HepG2 (cell line): ENCODE measurements around the gene FAM89B. TPM values are rescaled to one million over a fixed set of nuclear protein-coding genes. Genes with fewer than 3 reads are reported as not detected.

ENCODE experiments used
- CENPT ChIP-seq: sonication (generic); formaldehyde crosslinking; IDR thresholded peaks from 2 replicates; pipeline ENCODE4 v1.8.0; 2022; ENCODE audit warnings: low read depth, mild to moderate bottlenecking, moderate library complexity, missing genetic modification reagents
- GATAD1 ChIP-seq: IDR thresholded peaks from 2 replicates; pipeline ENCODE4 v1.6.1; 2016; ENCODE audit warnings: missing genetic modification reagents, missing compliant biosample characterization
- HOXA5 ChIP-seq: sonication (generic); formaldehyde crosslinking; IDR thresholded peaks from 2 replicates; pipeline ENCODE4 v1.4.0; 2020; ENCODE audit warnings: missing genetic modification reagents
- KDM2A ChIP-seq: sonication (generic); formaldehyde crosslinking; IDR thresholded peaks from 2 replicates; pipeline ENCODE4 v1.4.0; 2020; ENCODE audit warnings: low read depth, missing genetic modification reagents, borderline replicate concordance
- KDM5B ChIP-seq: sonication (generic); formaldehyde crosslinking; IDR thresholded peaks from 2 replicates; pipeline ENCODE4 v1.4.0; 2020; ENCODE audit warnings: missing genetic modification reagents, mild to moderate bottlenecking, borderline replicate concordance
- NFE2L1 ChIP-seq: sonication (generic); formaldehyde crosslinking; IDR thresholded peaks from 2 replicates; pipeline ENCODE4 v1.4.0; 2020; ENCODE audit warnings: missing genetic modification reagents, mild to moderate bottlenecking, borderline replicate concordance
- PAXIP1 ChIP-seq: sonication (generic); formaldehyde crosslinking; conservative IDR thresholded peaks from 2 replicates; pipeline ENCODE4 v1.4.0; 2020; ENCODE audit warnings: mild to moderate bottlenecking, missing genetic modification reagents, moderate library complexity
- SALL1 ChIP-seq: sonication (generic); formaldehyde crosslinking; IDR thresholded peaks from 2 replicates; pipeline ENCODE4 v1.8.0; 2022; ENCODE audit warnings: mild to moderate bottlenecking, missing genetic modification reagents
- SOX6 ChIP-seq, 2 experiments: fragments of 450-650 bp in 1 of 2; sonication (generic) in 1 of 2; formaldehyde crosslinking in 1 of 2; IDR thresholded peaks; 2 replicates each; pipeline versions ENCODE4 v1.4.0 to v1.6.1; 2017 to 2020; ENCODE audit warnings: antibody characterized with exemption in 1 of 2, mild to moderate bottlenecking in 1 of 2, missing genetic modification reagents in 1 of 2
- SP140L ChIP-seq: sonication (generic); formaldehyde crosslinking; IDR thresholded peaks from 2 replicates; pipeline ENCODE4 v1.4.0; 2020; ENCODE audit warnings: missing genetic modification reagents, borderline replicate concordance
- YY1 ChIP-seq: IDR thresholded peaks from 2 replicates; pipeline ENCODE4 v1.6.1; 2011; ENCODE audit warnings: low read length, low read depth, moderate library complexity, mild to moderate bottlenecking; ENCODE audit not compliant: insufficient read depth, insufficient replicate concordance
- ZBTB7B ChIP-seq: sonication (generic); formaldehyde crosslinking; IDR thresholded peaks from 2 replicates; pipeline ENCODE4 v1.4.0; 2020; ENCODE audit warnings: missing genetic modification reagents
- ZNF18 ChIP-seq: sonication (generic); formaldehyde crosslinking; IDR thresholded peaks from 2 replicates; pipeline ENCODE4 v1.8.0; 2022; ENCODE audit warnings: mild to moderate bottlenecking, missing genetic modification reagents; ENCODE audit not compliant: insufficient replicate concordance
- ZNF556 ChIP-seq: sonication (generic); formaldehyde crosslinking; IDR thresholded peaks from 2 replicates; pipeline ENCODE4 v1.4.0; 2020; ENCODE audit warnings: mild to moderate bottlenecking, missing genetic modification reagents, borderline replicate concordance
- ZNF605 ChIP-seq: sonication (generic); formaldehyde crosslinking; IDR thresholded peaks from 2 replicates; pipeline ENCODE4 v1.8.0; 2022; ENCODE audit warnings: mild to moderate bottlenecking, missing genetic modification reagents
- ZNF615 ChIP-seq: sonication (generic); formaldehyde crosslinking; IDR thresholded peaks from 2 replicates; pipeline ENCODE4 v1.5.0; 2020; ENCODE audit warnings: mild to moderate bottlenecking, missing genetic modification reagents, borderline replicate concordance
- ZNF619 ChIP-seq: sonication (generic); formaldehyde crosslinking; IDR thresholded peaks from 2 replicates; pipeline ENCODE4 v1.4.0; 2020; ENCODE audit warnings: mild to moderate bottlenecking, missing genetic modification reagents
- ZNF709 ChIP-seq: sonication (generic); formaldehyde crosslinking; IDR thresholded peaks from 2 replicates; pipeline ENCODE4 v1.5.0; 2020; ENCODE audit warnings: mild to moderate bottlenecking, missing genetic modification reagents
- polyA plus RNA-seq, 8 experiments: library from polyadenylated mRNA; depleted of rRNA in 3 of 8; stranded (reverse) in 7 of 8; unstranded in 1 of 8; fragments of >200 nt; fragmentation: Illumina TruSeq in 4 of 8; extraction: Trizol in 4 of 8; gene quantifications; 2 replicates each; pipeline versions ENCODE4 v1.2.1 to v1.2.3, GENCODE V29; 2011 to 2016; ENCODE audit warnings: low read depth in 4 of 8, missing spikeins in 1 of 8, mixed read lengths in 1 of 8; ENCODE audit not compliant: insufficient read depth in 1 of 8
- total RNA-seq, 5 experiments: library from RNA; depleted of rRNA; stranded (reverse); fragments of >200 nt; fragmentation: Illumina TruSeq; extraction: Trizol; gene quantifications; 2 replicates each; pipeline ENCODE4 v1.2.3, GENCODE V29; 2016; ENCODE audit warnings: low read depth in 1 of 5
- TF ChIP-seq, protein P1 (sequence below), 2 experiments: sonication (generic) in 1 of 2; formaldehyde crosslinking in 1 of 2; IDR thresholded peaks; 2 replicates each; pipeline versions ENCODE4 v1.4.0 to v1.6.1; 2016 to 2020; ENCODE audit warnings: borderline replicate concordance in 1 of 2, low read depth in 1 of 2, mild to moderate bottlenecking in 1 of 2, missing genetic modification reagents in 1 of 2

Gene FAM89B
- total and polyA plus RNA-seq, 2 of the 13 experiments (the other 11 are each of a cell fraction or from before 2014, with no cell fraction given), result 5.7 to 8.0 TPM

GRCh38 chr11:65574109-65574810, 1.9 kb downstream of the FAM89B start (continued):
- TF ChIP-seq PAXIP1 (CRISPR knock-in tag) (peak; percentile 24; the same call in 1 of the 2 replicates), CENPT (CRISPR knock-in tag) (no peak), ZNF709 (CRISPR knock-in tag) (no peak), KDM5B (CRISPR knock-in tag) (peak; percentile 62; the same call in 1 of the 2 replicates), ZNF605 (CRISPR knock-in tag) (no peak), ZBTB7B (CRISPR knock-in tag) (peak; percentile 18; the same call in 1 of the 2 replicates), KDM2A (peak; percentile 93), SALL1 (CRISPR knock-in tag) (peak; percentile 28; the same call in 1 of the 2 replicates), NFE2L1 (no peak), HOXA5 (peak; percentile 78; the same call in 1 of the 2 replicates), ZNF556 (CRISPR knock-in tag) (peak; percentile 66; the same call in 1 of the 2 replicates), YY1 (peak; percentile 54), ZNF615 (no peak), ZNF18 (no peak), SOX6 (IDR thresholded peaks at IDR 0.05) (no peak), SOX6 (CRISPR knock-in tag; IDR thresholded peaks at IDR 0.05) (peak; percentile 31; the same call in 1 of the 2 replicates), GATAD1 (CRISPR knock-in tag) (peak; percentile 65), ZNF619 (CRISPR knock-in tag) (no peak), SP140L (CRISPR knock-in tag) (no peak)
- TF ChIP-seq, protein P1, sequence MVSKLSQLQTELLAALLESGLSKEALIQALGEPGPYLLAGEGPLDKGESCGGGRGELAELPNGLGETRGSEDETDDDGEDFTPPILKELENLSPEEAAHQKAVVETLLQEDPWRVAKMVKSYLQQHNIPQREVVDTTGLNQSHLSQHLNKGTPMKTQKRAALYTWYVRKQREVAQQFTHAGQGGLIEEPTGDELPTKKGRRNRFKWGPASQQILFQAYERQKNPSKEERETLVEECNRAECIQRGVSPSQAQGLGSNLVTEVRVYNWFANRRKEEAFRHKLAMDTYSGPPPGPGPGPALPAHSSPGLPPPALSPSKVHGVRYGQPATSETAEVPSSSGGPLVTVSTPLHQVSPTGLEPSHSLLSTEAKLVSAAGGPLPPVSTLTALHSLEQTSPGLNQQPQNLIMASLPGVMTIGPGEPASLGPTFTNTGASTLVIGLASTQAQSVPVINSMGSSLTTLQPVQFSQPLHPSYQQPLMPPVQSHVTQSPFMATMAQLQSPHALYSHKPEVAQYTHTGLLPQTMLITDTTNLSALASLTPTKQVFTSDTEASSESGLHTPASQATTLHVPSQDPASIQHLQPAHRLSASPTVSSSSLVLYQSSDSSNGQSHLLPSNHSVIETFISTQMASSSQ (IDR thresholded peaks at IDR 0.05; ENCODE audit: low read depth), result no peak
- TF ChIP-seq, protein P1 (CRISPR knock-in tag; IDR thresholded peaks at IDR 0.05; ENCODE audit: borderline replicate concordance), result 0 out of 2 replicates have a peak, but pooled peaks have one; percentile 30
